HG03457 (cell line): ENCODE data around the gene INPP5J.
"Not testable (repeated sequence)": the region's sequence is repeated elsewhere in the genome, so short reads cannot be mapped to it uniquely, and the experiment has no call there.

Experiments used
- ATAC-seq: cut with Tn5 transposase; IDR thresholded peaks from one replicate; pipeline ENCODE4 v1.9.1; 2021; ENCODE audit warnings: moderate number of reproducible peaks; ENCODE audit not compliant: unreplicated experiment

INPP5J gene

DNA sequence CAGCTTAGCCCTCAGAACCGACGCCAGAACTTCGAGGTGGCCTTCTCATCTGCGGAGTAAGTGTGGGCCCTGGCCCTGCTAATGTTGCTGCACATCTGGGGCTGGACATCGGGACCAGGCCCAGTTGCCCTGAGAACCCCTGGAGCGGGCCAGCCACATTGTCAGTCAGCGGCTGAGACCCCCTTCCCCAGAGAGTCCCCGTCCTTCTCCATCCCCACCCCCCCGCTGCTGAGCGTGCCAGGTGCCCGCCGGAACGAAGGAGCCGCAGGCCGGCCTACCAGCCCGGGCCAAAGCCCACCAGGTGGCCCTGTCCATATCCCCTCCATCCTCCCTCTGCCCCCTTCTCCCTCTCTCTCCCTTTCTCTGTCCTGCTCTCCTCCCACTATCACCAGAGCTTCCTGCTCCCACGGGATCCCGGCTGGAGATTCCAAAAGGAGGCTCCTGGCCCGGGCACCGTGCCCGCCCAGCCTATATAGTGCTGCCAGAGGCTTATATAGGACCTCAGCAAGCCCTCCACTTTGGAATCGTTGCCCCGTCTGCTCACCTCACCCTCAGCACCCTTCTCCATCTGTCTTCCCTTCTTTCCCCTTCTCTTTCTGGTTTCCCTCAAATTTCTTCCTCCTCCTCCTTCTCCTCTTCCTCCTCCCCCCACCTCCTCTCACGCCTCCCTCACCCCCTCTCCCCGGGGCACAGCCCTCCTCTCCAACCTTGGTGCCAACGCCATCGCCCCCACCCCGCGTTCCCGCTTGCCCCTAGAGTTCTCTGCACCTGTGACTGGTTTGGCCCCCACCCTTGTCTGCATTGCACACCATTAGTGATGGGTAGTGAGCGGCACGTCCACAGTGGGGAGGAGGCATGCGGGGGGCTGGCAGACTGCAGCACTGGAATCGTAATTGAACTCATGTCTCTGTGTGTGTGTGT lies 22.7 kb upstream of the INPP5J start:
- no peak for ATAC-seq

GRCh38 chr22:31100762-31101525 lies 21.8 kb upstream of the INPP5J start:
- no peak for ATAC-seq

DNA sequence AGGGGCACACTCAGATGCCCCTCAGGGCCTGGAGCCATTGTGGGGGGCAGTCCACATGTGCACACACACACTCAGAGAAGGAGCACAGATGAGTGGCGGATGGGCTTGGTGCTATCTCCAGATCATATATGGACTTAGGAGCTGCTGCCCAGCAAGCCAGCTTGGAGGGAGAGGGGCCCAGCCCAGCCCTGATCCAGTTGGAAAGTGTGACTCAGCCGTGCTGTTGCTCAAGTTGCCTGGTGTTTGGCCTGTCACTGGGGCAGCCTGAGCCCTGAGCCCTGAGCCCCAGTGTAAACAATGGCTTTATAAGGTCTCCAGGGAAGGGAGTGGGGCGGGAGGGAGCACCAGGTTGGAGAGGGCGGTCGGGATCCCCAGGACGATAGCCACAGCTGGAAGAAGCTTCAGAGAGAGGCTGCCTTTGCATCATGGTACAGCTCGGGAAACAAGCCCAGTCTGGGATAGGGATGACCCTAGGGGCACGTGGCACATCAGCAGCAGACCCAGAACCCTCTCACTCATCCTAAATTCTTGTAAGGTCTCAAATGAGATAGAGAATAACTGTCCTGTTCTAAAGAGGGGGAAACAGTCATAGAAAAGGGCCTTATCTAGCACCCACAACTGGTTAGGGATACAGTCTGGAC lies 20.2 kb upstream of the INPP5J start:
- no peak for ATAC-seq

DNA sequence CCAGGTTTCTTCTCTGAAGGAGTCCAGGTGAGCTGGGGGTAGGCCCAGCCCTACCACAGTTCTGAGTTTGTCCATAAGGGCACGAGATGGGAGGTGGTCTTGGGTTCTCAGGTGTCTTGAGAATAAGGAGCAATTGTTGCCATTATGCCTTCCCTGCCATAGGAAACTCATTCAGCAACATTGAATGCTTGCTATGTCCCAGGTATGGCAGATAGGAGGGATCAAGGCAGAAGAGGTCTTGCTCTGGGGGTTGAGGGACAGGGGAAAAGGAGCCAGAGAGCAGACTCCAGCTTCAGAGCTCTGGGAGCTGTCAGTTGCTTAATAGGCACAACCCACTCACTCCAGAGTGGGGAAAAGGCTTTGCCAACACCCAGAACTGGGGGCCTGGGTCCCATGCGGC lies 19.7 kb upstream of the INPP5J start:
- no peak for ATAC-seq

GRCh38 chr22:31103899-31104694 lies 18.7 kb upstream of the INPP5J start:
- no peak for ATAC-seq

- no peak for ATAC-seq
Observed at GRCh38 chr22:31104869-31105268, 17.9 kb upstream of the INPP5J start.

DNA sequence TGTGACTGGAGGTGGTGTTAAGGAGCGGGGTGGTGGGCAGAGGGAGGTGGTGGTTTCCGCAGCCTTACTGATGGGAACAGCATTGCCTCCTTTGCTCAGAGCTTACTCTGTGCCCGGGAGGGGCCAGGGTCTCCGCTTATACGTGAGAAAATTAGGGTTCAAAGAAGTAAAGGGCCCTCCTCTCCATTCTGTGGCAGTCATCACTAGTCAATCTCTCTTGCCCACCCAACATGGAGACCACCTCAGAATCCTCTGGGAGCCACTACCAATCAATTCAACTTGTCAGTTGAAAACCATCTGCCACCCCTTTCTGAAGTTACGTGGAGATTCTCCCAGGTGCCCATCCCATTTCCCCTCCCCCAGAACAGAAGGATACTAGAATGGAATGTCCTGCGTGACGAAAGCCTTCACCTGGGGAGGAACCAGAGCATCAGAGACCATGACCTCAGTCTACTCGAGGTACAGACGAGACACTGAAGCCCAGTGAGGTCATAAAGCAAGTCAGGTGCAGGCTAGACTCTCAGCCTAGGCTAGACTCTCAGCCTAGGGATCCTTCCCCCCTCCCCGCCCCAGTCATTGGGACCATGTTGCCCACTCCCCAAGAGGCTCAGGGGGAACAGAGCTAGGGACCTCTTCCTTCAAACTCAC lies 17.4 kb upstream of the INPP5J start:
- ATAC-seq: no peak

DNA sequence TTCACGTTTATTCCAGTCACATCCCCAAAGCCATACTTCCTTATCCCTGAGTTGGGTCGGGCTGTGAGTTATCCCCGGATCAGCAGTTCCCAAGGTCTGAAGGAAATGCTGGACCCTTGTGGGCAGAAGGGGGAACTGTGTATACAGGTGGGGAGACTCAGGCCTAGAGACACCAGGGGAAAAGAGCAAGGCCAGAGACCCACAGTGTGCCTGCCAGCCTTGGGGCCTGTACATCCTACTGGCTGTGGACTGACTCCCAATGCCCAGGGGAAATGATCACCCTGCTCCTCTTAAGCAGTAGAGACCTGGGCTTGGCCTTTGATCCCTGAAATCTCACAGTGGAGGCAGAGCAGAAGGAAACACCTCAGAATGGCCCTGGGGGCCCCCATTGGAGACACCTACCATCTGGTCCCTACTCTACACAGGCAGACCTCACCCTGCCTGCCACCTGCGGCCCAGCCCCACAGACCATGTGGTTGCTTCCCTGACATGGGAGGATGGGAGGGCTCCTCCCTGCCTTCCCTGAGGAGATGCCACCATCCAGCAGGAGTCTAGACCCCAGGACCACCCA lies 16.7 kb upstream of the INPP5J start:
- ATAC-seq: no peak

DNA sequence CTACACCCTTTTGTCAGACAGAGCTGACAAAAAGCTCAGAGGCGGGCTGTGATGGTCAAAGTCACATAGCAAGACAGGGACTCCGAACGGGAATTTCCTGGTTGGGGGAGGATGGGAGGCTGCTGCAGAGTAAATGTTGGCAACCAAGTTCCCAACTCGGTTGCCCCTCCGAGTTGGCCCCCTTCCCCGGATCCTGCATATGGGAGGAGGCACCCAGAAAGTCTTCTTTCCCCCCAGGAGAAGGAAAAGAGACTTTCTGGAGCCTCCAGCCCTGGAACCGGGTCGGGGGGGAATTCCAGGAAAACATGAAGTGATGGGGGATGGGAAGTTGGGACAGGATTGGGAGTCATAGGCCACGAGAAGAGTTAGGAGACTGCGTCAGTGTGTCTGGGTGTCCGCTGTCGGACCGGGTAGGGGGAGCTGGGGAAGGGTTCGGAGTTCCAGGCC lies 16.0 kb upstream of the INPP5J start:
- ATAC-seq: no peak

- peak; percentile 78 for ATAC-seq
Observed at GRCh38 chr22:31107178-31107893, 15.4 kb upstream of the INPP5J start, which contains the start of gene SELENOM. Gene SELENOM (minus strand): TSS chr22:31107568. CDS start chr22:31107505, 63 bp downstream.

DNA sequence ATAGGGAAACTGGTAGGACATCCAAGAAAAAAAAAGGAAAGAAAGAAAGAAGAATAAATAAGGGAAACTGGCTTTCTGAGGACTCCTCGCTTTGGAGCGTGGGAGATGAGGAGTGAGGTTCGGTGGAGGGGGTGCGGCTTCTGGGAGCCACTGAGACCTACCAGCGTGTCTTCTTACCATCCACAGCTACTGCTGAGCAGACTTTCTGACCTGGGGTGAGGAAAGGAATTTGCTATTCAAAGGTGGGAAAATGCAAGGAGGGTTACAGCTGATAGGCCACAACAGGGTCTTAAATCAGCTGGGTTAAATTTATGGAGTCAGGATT lies 14.9 kb upstream of the INPP5J start:
- ATAC-seq: peak; percentile 17

- not testable (repeated sequence) for ATAC-seq
Observed at GRCh38 chr22:31112547-31113091, 10.1 kb upstream of the INPP5J start.

DNA sequence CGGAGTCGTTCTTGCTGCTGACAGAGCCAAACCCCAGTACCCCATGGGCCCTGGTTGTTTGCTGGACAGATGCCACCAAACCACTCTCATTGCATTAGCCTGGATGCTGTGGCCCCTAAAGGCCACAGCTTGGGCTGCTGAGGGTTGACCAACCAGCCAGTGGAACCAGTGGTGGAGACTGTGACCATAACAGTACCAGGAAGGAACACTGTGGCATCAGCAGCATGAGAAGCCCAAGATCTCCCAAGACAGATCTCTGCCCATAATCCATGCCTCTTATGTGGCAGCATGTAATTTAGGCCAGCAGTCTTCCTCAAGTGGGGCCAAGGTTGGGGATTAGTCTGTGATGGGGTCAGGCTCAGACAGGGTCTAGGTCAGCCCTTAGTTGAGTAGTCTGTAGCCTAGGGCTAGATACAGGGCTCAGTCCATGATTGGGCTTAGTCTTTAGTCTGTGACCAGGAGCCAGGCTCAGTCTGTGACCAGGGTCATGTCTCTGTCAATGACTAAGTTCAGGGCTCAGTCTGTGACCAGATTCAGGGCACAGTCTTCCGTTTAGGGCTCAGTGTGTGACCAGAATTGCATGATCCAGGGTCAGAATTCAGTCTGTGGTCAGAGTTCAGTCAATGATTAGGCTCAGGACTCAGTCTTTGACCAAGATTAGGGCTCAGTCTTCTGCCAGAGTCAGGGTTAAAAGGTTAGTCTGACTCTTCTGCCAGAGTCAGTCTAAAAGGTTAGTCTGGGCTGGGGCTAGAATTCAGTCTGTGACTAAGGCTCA lies 4.5 kb upstream of the INPP5J start:
- no peak for ATAC-seq

DNA sequence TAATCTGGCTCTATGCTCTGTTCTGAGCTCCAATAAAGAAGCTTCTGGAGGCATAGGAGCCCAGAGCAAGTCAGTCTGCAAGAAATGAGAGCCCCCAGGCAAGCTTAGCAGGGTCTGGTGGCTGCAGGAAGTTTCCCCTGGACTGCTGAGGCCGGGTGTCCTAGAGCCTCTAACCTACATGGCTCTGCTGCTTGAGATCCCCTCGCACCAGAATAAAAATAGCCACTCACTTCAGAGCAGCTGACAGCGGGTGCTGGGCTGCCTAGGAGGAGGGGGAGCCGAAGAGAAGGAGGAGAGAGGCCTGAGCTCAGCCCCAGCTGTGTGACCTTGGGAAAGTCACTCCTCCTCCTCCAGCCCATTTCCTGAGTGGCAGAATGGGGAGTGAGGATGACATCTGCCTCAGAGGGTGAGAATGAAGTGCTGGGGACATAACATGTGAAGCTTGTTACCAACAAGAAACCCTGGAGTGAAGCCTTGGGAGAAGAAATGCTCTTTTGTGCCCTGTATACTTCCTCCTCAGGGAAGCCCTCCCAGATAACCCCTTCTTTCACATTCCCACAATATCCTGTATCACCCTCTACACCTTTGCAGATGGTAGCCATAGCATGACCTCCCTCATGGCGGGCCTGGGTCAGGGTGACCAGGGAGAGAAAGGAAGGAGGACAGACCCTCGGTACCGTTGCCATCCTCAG lies 3.6 kb upstream of the INPP5J start:
- no peak for ATAC-seq

DNA sequence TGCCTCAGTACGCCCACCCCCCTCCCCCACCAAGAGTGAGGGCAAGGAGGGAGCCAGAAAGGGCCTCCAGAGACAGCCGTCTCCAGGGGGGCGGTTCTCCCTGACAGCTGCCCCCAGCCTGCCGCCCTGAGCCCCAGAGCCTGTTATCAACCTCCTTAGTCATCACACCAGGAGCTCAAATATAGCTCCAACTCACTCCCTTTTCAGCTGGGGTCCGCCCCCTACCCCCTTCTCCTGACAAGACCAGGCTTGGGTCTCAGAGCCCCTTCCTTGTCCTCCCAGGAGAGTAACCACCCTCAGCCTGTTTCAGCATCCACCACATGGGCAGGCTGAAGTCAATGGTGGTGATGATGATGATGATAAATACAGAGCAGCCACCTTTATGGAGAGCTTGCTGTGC lies 2.5 kb upstream of the INPP5J start:
- ATAC-seq: no peak

GRCh38 chr22:31120642-31121041 lies 2.1 kb upstream of the INPP5J start:
- ATAC-seq: no peak

- no peak for ATAC-seq
Observed at GRCh38 chr22:31121403-31121802, 1.4 kb upstream of the INPP5J start.

DNA sequence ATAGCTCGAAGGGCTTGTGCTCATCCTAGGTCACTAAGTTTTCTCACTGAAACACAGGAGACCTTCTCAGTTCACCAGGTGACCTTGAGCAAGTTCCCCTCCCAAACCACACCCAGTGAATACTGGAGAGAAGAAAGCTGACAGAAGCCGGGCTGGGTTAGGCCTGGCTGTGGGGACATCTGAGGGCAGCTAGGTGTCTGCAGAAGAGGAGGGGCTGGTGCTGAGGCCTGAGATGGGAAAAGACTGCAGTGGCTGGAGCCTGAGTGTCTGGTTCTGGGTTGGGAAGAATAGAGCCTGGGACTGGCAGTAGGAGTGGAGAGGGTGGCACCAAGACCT lies 602 bp upstream of the INPP5J start:
- no peak for ATAC-seq
